ENCODE data around the gene VAPA.

DNA sequence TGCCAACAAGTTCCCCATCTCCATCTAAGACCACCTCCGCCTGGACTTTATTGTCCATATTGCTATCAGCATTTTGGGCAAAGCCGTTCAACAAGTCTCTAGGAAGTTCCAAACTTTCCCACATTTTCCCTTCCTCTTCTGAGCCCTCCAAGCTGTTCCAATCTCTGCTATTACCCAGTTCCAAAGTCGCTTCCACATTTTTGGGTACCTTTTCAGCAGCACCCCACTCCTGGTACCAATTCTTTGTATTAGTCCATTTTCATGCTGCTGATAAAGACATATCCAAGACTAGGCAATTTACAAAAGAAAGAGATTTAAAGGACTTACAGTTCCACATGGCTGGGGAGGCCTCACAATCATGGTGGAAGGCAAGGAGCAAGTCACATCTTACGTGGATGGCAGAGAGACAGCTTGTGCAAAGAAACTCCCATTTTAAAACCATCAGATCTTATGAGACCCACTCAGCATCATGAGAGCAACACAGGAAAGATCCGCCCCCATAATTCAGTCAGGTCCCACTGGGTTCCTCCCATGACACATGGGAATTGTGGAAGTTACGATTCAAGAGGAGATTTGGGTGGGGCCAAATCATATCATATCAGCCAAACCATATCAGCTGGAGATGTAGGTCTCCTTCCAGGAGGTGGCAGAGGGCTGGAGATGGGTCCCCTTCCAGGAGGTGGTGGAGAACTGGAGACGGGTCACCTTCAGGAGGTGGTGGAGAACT, 47.9 kb upstream of the VAPA start:
- TF ChIP-seq, protein P1, sequence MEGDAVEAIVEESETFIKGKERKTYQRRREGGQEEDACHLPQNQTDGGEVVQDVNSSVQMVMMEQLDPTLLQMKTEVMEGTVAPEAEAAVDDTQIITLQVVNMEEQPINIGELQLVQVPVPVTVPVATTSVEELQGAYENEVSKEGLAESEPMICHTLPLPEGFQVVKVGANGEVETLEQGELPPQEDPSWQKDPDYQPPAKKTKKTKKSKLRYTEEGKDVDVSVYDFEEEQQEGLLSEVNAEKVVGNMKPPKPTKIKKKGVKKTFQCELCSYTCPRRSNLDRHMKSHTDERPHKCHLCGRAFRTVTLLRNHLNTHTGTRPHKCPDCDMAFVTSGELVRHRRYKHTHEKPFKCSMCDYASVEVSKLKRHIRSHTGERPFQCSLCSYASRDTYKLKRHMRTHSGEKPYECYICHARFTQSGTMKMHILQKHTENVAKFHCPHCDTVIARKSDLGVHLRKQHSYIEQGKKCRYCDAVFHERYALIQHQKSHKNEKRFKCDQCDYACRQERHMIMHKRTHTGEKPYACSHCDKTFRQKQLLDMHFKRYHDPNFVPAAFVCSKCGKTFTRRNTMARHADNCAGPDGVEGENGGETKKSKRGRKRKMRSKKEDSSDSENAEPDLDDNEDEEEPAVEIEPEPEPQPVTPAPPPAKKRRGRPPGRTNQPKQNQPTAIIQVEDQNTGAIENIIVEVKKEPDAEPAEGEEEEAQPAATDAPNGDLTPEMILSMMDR (conservative IDR thresholded peaks at IDR 0.05 in 1 of 2, IDR thresholded peaks at IDR 0.05 in 1 of 2; ENCODE audit: low read depth in 1 of 2, low read length in 2 of 2): no peak
- no peak for TF ChIP-seq EZH2 (IDR thresholded peaks at IDR 0.05; ENCODE audit: low read length, missing control alignments)
